HG03103 (cell line): Measurements from ENCODE around the gene LRRC46.

ENCODE experiments used
- ATAC-seq: cut with Tn5 transposase; IDR thresholded peaks from one replicate; pipeline ENCODE4 v1.9.1; 2021; ENCODE audit warnings: low read depth; ENCODE audit not compliant: unreplicated experiment

Gene LRRC46

GRCh38 chr17:47831003-47831933 lies at the start of gene LRRC46, which contains the start of gene MRPL10:
LRRC46 (plus strand) TSS chr17:47831670; CDS start chr17:47831990, 320 bp downstream.
MRPL10 (minus strand) TSS chr17:47831541; CDS start chr17:47831511, 30 bp downstream.
- ATAC-seq = peak; percentile 83

- no peak for ATAC-seq
Measured at GRCh38 chr17:47785538-47786123, 45.8 kb upstream of the LRRC46 start.

GRCh38 chr17:47789611-47790561 lies 41.6 kb upstream of the LRRC46 start:
- no peak for ATAC-seq

GRCh38 chr17:47791025-47791424 lies 40.4 kb upstream of the LRRC46 start:
- no peak for ATAC-seq

- no peak for ATAC-seq
Measured at GRCh38 chr17:47792457-47792856, 39.0 kb upstream of the LRRC46 start.

GRCh38 chr17:47792979-47793378 lies 38.5 kb upstream of the LRRC46 start:
- ATAC-seq = no peak

GRCh38 chr17:47797797-47798196 lies 33.7 kb upstream of the LRRC46 start:
- no peak for ATAC-seq

GRCh38 chr17:47800686-47801085 lies 30.8 kb upstream of the LRRC46 start:
- ATAC-seq = no peak

- no peak for ATAC-seq
Measured at GRCh38 chr17:47801176-47801765, 30.2 kb upstream of the LRRC46 start.

- ATAC-seq = no peak
Measured at GRCh38 chr17:47801906-47802305, 29.6 kb upstream of the LRRC46 start.

GRCh38 chr17:47802341-47803022 lies 29.0 kb upstream of the LRRC46 start:
- no peak for ATAC-seq

GRCh38 chr17:47803201-47803600 lies 28.3 kb upstream of the LRRC46 start:
- no peak for ATAC-seq

GRCh38 chr17:47803751-47804150 lies 27.7 kb upstream of the LRRC46 start:
- no peak for ATAC-seq

- ATAC-seq = no peak
Measured at GRCh38 chr17:47804461-47804860, 27.0 kb upstream of the LRRC46 start.

GRCh38 chr17:47806026-47806912 lies 25.2 kb upstream of the LRRC46 start:
- no peak for ATAC-seq

GRCh38 chr17:47806913-47807255 lies 24.6 kb upstream of the LRRC46 start:
- no peak for ATAC-seq

- no peak for ATAC-seq
Measured at GRCh38 chr17:47807421-47807820, 24.0 kb upstream of the LRRC46 start.

- ATAC-seq = no peak
Measured at GRCh38 chr17:47808036-47808829, 23.2 kb upstream of the LRRC46 start.
